Central memory CD8-positive, alpha-beta T cell (primary cell): ENCODE measurements around the gene PALLD.

ENCODE experiments used
- ATAC-seq: fragments of 150-1000 bp; cut with Tn5 transposase; replicated peaks from 2 replicates; pipeline ENCODE4 v1.10.0; 2022; ENCODE audit warnings: mild to moderate bottlenecking, moderate FRiP score, moderate number of reproducible peaks; ENCODE audit not compliant: poor library complexity, severe bottlenecking; ENCODE audit errors: extremely low read depth
- DNase-seq, 2 donors: peaks; one replicate each; pipeline ENCODE4 v3.0.0; 2021; ENCODE audit warnings: low spot score in 2 of 2
- H3K27ac Mint-ChIP-seq: one replicate; pipeline ENCODE4 v1.8.0; 2022; ENCODE audit warnings: low read depth, mild to moderate bottlenecking, moderate library complexity, mixed read lengths
- H3K27me3 Mint-ChIP-seq: one replicate; pipeline ENCODE4 v1.8.0; 2022; ENCODE audit warnings: mixed read lengths
- H3K36me3 Mint-ChIP-seq: one replicate; pipeline ENCODE4 v1.8.0; 2022; ENCODE audit warnings: mild to moderate bottlenecking, moderate library complexity, mixed read lengths; ENCODE audit not compliant: insufficient read depth
- H3K4me1 Mint-ChIP-seq: one replicate; pipeline ENCODE4 v1.8.0; 2022; ENCODE audit warnings: mixed read lengths
- H3K4me3 Mint-ChIP-seq: one replicate; pipeline ENCODE4 v1.8.0; 2022; ENCODE audit warnings: mild to moderate bottlenecking, moderate library complexity, mixed read lengths
- H3K9me3 Mint-ChIP-seq: one replicate; pipeline ENCODE4 v1.8.0; 2022; ENCODE audit warnings: mixed read lengths

PALLD gene

DNA sequence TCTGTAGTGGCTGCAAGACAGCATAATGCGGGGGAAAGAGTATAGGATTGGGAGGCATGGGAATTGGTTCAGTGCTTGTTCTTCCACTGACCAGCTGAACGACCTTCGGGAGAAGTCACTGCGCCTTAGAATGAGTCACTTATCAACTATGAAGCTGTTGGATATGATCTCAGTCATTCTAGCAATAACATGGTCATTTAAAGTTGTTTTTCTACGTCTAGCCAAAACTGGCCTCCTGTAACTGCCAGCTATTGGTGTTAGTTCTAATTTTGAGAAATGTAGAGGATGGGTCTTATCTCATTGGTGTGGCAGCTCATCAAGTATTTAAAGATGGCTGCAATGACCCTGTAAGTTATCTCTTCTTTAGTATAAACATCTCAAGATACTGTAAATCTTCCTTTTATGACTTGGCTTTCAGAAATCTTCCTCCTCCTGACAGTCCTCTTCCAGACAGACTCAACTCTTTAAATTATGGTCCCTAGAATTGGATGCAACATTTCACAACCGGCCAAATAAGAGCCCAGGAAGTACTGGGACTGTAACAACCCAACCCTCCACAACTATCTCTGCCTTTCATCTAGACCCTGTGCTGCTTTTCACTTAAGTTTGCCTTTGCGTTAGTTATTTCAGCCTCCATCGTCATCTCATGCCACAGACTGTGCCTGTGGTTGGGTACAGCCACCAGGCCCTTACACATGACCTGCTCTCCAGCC, 269.9 kb downstream of the PALLD start:
- no peaks in the 10 kb centered on the region for H3K36me3 Mint-ChIP-seq
- no peak for DNase-seq
- no peaks in the 10 kb centered on the region for H3K9me3 Mint-ChIP-seq
- no peak overlapping the region for H3K4me3 Mint-ChIP-seq
- no peak for ATAC-seq
- no peak overlapping the region for H3K27ac Mint-ChIP-seq
- no peaks in the 10 kb centered on the region for H3K4me1 Mint-ChIP-seq
- H3K27me3 Mint-ChIP-seq = peaks cover 13% of the 10 kb centered on the region

DNA sequence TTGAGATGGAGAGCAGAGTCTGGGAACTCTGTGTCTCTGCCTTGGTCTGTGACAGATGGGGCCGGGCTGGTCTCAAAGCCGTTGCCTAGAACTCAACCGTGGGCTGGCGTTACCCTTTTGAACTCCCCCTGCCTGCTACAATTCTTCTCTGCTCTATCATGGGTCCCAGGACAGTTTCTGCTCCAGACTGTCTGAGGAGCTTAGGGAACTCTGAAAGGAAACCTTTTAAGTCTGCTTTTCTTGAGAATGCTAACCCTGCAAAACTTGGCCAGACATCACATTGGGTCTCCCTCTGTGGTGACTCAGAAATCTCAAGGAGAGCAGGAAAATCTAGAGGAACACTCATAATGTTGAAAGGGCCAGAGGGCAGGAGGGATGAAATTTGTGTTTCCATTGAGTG, 272.6 kb downstream of the PALLD start:
- Mint-ChIP-seq H3K4me1 (no peaks in the 10 kb centered on the region), H3K27ac (no peak overlapping the region), H3K27me3 (peaks cover 16% of the 10 kb centered on the region), H3K36me3 (no peaks in the 10 kb centered on the region), H3K4me3 (no peak overlapping the region), H3K9me3 (no peaks in the 10 kb centered on the region)
- ATAC-seq (no peak), DNase-seq (no peak)

DNA sequence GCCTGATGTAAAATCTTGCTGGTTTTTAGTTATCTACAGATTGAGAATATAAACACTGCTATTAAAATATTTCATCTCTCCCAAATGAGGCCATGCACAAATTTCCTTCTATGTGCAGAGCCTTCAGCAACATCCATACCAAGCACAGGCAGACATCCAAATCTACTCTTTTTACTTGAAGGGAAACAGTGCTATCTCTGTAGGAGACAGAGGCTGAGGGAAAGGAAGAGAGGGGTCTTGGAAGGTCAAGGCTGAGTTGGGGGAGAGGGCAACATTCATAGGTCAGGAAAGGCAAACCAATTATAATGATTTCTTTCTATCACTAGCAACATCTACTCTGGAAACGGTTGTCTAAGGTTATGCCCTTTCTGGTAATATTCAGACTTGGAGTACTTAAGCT, 273.0 kb downstream of the PALLD start:
- no peaks in the 10 kb centered on the region for H3K4me1 Mint-ChIP-seq
- DNase-seq (no peak), ATAC-seq (no peak)
- no peak overlapping the region for H3K4me3 Mint-ChIP-seq
- H3K36me3 Mint-ChIP-seq = no peaks in the 10 kb centered on the region
- H3K27me3 Mint-ChIP-seq = peaks cover 20% of the 10 kb centered on the region
- no peaks in the 10 kb centered on the region for H3K9me3 Mint-ChIP-seq
- no peak overlapping the region for H3K27ac Mint-ChIP-seq

DNA sequence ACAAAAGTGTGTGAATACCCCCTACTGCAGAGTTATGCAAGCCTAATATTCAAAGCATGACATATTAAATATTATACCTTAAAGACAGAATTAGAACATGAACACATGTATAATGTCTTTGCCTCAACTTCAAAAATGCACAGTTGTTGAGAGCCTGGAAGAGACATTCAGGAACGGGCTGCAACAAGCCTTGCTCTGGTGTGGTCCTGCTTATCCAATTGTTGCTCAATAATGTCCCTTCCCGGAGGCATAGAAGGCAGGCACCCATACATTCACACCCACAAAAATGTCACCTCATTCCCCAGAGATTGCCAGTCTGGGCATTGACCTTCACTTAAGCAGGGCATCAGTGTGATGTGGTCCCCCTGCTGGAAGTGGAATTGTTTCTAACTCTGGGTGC, 274.4 kb downstream of the PALLD start:
- ATAC-seq (no peak), DNase-seq (no peak)
- H3K9me3 Mint-ChIP-seq = no peaks in the 10 kb centered on the region
- H3K27me3 Mint-ChIP-seq = peaks cover 23% of the 10 kb centered on the region
- H3K4me3 Mint-ChIP-seq = no peak overlapping the region
- no peaks in the 10 kb centered on the region for H3K36me3 Mint-ChIP-seq
- H3K4me1 Mint-ChIP-seq = no peaks in the 10 kb centered on the region
- no peak overlapping the region for H3K27ac Mint-ChIP-seq

DNA sequence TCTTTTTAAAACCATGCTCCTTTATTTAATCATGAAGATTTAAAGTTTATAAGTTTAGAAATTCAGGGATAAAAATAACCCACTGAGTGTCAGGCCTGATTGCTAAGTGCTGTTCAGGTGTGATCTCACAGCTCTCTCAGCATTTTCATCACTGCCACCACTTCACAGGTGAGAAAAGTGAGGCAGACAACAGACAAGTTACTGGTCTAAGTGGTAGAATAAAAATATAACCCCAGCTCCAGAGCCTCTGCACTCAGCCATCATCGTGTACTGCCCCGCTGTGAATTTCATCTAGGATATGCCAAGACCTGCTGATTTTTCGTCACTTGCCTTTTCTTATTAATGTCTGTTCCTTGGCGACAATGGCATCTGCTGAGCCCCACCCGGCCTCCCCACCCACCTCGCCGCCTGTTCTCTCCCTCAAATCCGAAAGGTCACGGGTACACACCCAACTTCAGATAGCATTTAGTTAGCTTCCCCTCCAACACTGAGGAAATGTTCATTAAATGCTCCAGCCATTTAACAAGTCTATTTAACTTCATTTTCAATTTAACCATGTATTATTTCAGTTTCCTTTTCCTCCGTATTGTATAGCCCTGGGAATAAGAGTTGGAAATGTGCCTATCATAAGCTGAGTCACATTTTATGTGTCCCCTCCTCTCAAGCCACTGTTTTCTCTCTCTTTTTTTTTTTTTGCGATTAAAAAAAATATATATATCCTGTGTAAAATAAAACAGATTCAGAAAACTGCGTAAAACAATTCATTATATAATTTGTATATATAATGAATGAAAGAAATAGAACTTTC, 276.7 kb downstream of the PALLD start:
- H3K4me3 Mint-ChIP-seq = no peak overlapping the region
- H3K27me3 Mint-ChIP-seq = peaks cover 11% of the 10 kb centered on the region

DNA sequence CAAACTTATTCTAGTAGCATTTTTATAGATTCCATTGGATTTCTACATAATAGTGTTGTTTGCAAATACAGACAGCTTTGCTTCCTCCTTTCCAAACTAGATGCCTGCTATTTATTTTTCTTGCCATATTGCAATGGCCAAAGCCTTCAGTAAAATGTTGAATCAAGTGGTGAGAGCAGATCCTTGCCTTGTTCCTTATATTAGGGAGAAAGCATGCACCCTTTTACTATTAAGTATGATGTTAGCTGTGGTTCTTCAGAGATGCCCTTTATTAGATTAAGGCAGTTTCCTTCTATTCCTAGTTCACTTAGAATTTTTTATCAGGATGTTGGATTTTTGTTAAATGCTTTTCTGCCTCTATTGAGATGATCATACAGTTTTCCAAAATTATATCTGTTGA, 279.5 kb downstream of the PALLD start:
- Mint-ChIP-seq H3K4me3 (no peak overlapping the region), H3K9me3 (no peaks in the 10 kb centered on the region), H3K36me3 (no peaks in the 10 kb centered on the region), H3K4me1 (no peaks in the 10 kb centered on the region), H3K27ac (no peak overlapping the region), H3K27me3 (peaks cover 27% of the 10 kb centered on the region)
- DNase-seq (no peak), ATAC-seq (no peak)

More for the DNA sequence above, 276.7 kb downstream of the PALLD start:
- no peaks in the 10 kb centered on the region for H3K9me3 Mint-ChIP-seq
- H3K27ac Mint-ChIP-seq = no peak overlapping the region
- ATAC-seq (no peak), DNase-seq (no peak)
- no peaks in the 10 kb centered on the region for H3K4me1 Mint-ChIP-seq
- no peaks in the 10 kb centered on the region for H3K36me3 Mint-ChIP-seq

DNA sequence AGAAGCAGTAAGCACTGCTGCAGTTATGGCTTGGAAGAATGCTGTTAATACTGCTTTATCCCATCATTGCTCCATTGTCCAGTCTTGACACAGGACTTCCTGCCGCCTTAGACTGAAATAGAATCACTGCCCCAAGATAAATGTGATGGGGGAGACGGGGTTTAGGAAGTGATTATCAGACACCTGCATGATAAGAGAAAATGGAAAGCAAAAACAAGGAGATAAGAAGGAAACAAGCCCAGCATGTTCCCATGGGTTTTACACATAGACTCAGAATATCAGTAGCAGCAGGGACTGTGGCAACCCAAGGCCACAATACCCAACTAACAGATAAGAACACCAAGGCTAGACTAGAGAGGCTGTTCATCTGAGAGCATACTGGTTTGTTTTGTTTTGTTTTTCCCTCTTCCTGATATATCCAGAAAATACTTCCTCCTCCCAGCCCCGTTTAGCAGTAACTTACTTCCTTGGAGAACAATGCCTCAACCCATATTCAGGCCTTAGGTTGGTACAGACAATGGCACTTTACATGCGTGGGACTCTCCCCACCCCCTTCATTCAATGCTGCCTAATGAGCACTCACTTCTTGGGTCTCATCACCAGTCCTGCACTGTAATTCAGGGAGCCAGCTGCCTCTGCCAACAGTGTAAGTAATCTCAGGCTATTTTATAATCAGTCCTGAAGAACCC, 280.6 kb downstream of the PALLD start:
- Mint-ChIP-seq H3K27me3 (peaks cover 34% of the 10 kb centered on the region), H3K9me3 (no peaks in the 10 kb centered on the region), H3K27ac (no peak overlapping the region), H3K36me3 (no peaks in the 10 kb centered on the region), H3K4me3 (no peak overlapping the region), H3K4me1 (no peaks in the 10 kb centered on the region)
- DNase-seq (no peak), ATAC-seq (no peak)

DNA sequence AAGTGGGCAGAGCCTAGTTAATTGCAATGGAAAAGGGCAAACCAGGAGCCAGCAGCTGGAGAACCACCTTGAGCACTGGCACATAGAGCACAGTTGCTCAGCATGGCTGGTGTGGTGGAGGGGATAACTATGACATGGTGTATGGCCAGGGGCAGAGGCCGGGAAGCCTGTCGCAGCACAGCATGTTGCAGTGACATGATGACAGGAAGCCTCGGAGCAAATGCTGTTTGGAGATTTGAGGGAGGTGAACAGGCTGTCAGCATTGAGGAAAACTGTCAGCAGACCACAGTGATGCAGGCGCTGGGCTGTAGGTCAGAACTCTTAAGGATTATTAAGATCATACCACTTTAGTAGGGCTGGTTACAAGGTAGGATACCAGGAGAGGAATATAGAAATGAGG, 284.5 kb downstream of the PALLD start:
- Mint-ChIP-seq H3K36me3 (no peaks in the 10 kb centered on the region), H3K4me3 (no peak overlapping the region), H3K4me1 (no peaks in the 10 kb centered on the region), H3K27ac (no peak overlapping the region), H3K27me3 (peaks cover 37% of the 10 kb centered on the region), H3K9me3 (no peaks in the 10 kb centered on the region)
- ATAC-seq (no peak), DNase-seq (no peak)

DNA sequence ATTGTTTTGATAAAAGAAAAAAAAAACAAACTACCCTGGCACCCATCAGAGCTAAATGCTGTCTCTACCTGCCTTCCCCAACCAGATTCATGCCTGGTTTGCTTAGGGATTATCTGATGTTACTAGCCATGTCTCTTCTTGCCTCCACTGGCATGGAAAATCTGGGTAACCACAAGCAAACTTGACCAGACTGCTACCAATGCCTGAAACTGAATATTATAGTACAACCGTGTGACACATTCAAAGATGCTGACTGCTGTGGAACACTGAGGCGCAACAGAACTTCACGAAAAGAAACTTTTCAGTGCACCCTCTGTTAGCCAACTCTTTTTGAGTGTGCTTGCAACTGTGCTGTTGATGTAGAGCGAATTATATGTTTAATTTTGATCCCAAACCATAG, 285.1 kb downstream of the PALLD start:
- no peak overlapping the region for H3K27ac Mint-ChIP-seq
- no peaks in the 10 kb centered on the region for H3K4me1 Mint-ChIP-seq
- DNase-seq = no peak
- peaks cover 37% of the 10 kb centered on the region for H3K27me3 Mint-ChIP-seq
- no peak for ATAC-seq
- H3K4me3 Mint-ChIP-seq = no peak overlapping the region
- no peaks in the 10 kb centered on the region for H3K36me3 Mint-ChIP-seq
- H3K9me3 Mint-ChIP-seq = no peaks in the 10 kb centered on the region

DNA sequence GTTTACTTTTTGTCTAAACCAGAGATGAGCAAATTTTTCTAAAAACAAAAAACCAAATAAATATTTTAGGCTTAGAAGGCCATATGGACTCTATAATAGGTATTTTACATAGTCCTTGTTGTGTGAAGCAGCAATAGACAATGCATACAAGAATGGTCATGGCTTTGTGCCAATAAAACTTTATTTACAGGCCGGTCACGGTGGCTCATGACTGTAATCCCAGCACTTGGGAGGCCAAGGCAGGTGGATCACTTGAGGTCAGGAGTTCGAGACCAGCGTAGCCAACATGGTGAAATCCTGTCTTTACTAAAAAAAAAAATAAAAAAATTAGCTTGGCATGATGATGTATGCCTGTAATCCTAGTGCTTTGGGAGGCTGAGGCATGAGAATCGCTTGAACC, 285.6 kb downstream of the PALLD start:
- Mint-ChIP-seq H3K9me3 (no peaks in the 10 kb centered on the region), H3K4me1 (no peaks in the 10 kb centered on the region), H3K27ac (no peak overlapping the region), H3K27me3 (peaks cover 37% of the 10 kb centered on the region), H3K4me3 (no peak overlapping the region), H3K36me3 (no peaks in the 10 kb centered on the region)
- ATAC-seq (no peak), DNase-seq (no peak)

DNA sequence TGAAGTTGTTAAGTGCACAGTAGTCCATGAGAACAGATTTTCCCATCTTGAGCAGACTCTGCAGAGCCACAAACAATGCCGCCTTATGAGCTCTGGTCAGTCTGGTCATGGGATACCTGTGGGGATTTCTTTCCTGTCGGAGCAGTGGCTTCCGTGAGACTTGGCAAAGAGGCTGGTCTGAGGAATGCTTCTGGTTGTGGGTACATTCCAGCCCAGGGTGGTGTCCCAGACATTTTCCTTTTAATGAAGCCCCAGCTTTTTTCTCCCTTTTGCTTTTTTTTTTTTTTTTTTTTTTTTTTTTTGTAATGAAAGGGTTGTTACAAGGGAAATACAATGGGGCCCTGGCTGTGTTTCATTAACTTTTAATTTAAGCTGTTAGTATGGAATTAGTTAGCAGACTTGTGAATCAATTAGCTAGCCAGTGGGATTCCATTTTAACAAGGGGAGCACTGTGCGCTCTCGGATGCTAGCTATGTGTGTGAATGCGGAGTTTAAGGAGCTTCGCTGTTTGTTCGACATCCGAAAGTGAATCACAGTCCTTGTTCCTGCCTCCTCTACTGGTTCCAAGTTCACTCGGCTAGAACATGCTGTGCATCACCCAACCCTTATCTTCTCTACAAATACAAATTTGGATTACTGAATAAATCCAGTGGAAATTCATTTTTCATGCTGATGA, 288.1 kb downstream of the PALLD start:
- Mint-ChIP-seq H3K27ac (no peak overlapping the region), H3K27me3 (peaks cover 34% of the 10 kb centered on the region), H3K9me3 (no peaks in the 10 kb centered on the region), H3K4me3 (no peak overlapping the region), H3K4me1 (no peaks in the 10 kb centered on the region), H3K36me3 (no peaks in the 10 kb centered on the region)
- ATAC-seq (no peak), DNase-seq (no peak)

DNA sequence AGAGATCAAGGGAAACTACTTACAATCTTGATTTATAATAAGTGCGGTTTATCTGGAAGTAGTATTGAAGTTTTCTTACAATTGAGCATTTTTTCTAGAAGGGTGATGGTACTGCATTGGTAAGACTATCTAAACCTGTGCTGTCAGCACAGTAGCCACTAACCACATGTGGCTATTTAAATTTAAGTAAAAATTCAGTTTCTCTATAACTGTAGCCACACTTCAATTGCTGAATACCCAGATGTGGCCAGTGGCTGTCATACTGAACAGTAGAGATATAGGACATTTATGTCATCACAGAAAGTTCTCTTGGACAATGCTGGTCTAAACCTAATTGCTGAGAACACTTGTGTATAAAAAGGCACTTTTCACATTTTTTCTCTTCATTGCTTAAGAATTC, 290.5 kb downstream of the PALLD start:
- Mint-ChIP-seq H3K4me1 (no peaks in the 10 kb centered on the region), H3K4me3 (no peak overlapping the region), H3K9me3 (no peaks in the 10 kb centered on the region), H3K27ac (no peak overlapping the region), H3K27me3 (peaks cover 13% of the 10 kb centered on the region), H3K36me3 (no peaks in the 10 kb centered on the region)
- ATAC-seq (no peak), DNase-seq (no peak)
